GM18867 (cell line): ENCODE results near the gene RPN2.

Experiments
- ATAC-seq: cut with Tn5 transposase; IDR thresholded peaks from one replicate; pipeline ENCODE4 v1.9.1; 2021; ENCODE audit warnings: mild to moderate bottlenecking, moderate library complexity; ENCODE audit not compliant: unreplicated experiment

RPN2 gene

DNA sequence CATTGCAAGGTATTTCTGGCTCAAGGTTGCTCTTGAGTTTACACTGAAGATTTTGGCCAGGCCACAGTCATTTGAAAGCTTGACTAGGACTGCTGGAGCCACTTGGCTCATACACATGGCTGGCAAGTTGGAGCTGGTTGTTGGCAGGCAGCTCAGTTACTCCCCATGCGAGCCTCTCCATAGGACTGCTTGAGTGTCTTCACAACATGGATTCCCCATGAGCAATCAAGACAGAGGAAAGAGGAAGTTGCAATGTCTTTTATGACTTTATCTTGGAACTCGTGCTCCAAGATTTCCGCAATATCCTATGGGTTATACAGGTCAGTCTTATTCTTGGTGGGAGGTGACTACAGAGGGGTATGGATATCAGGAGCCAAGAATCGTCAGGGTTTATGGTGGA, 109.0 kb downstream of the RPN2 start:
- no peak for ATAC-seq

DNA sequence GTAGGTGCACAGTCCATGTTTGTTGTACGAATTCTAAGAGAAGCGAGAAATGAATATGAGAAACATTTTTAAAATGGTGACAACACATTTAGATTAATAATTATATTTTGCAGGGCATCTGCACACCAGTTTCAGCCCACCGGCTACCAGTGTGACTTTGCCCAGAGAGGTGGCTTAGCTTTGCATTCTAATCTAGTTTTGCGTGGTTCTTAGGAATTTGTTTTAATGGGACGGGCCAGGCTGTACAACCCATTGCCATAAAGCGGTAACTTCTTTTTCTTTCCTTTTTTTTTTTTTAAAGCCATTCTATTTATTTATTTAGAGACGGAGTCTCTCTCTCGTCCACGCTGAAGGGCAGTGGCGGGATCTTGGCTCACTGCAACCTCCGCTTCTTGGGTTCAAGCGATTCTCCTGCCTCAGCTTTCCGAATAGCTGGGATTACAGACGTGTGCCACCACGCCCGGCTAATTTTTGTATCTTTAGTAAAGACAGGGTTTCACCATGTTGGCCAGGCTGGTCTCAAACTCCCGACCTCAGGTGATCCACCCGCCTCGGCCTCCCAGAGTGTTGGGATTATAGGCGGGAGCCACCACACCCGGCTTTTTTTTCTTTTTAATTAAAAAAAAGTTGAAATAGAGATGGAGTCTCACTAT, 111.2 kb downstream of the RPN2 start:
- no peak for ATAC-seq
